Gastroesophageal sphincter (tissue), 4 donors: ENCODE results near the gene LOXHD1. TPM values are rescaled to one million over a fixed set of nuclear protein-coding genes. Genes with fewer than 3 reads are reported as not detected.

ENCODE experiments used
- ATAC-seq: fragments of 150-250 bp; one replicate; pipeline ENCODE4 v1.9.1; 2016; ENCODE audit warnings: mild to moderate bottlenecking, moderate library complexity
- H3K27ac ChIP-seq, 4 donors: fragments of 200-600 bp; sonication (generic) in 3 of 4; 1 replicate in 3 of 4; 2 replicates in 1 of 4; pipeline ENCODE4 v1.5.1; 2016 to 2019
- H3K27me3 ChIP-seq: fragments of 200-600 bp; sonication (generic); one replicate; pipeline ENCODE4 v1.5.1; 2019
- H3K36me3 ChIP-seq, 2 donors: fragments of 200-600 bp; sonication (generic); one replicate each; pipeline ENCODE4 v1.5.1; 2019; ENCODE audit warnings: control low read depth in 1 of 2
- H3K4me1 ChIP-seq, 3 donors: fragments of 200-600 bp; sonication (generic); 1 replicate in 2 of 3; 2 replicates in 1 of 3; pipeline ENCODE4 v1.5.1; 2016 to 2019; ENCODE audit warnings: control low read depth in 2 of 3
- H3K4me3 ChIP-seq, 2 donors: fragments of 200-600 bp; sonication (generic); one replicate each; pipeline ENCODE4 v1.5.1; 2019; ENCODE audit warnings: mild to moderate bottlenecking in 1 of 2, moderate library complexity in 1 of 2
- H3K9me3 ChIP-seq, 3 donors: fragments of 200-600 bp; sonication (generic); one replicate each; pipeline ENCODE4 v1.5.1; 2017 to 2019; ENCODE audit warnings: control low read depth in 2 of 3
- CTCF ChIP-seq, 4 experiments: fragments of 200-600 bp in 2 of 4; fragments of 450-650 bp in 2 of 4; sonication (generic) in 1 of 4; IDR thresholded peaks; one replicate each; pipeline ENCODE4 v1.5.1; 2017 to 2019; ENCODE audit warnings: antibody characterized with exemption in 4 of 4, mild to moderate bottlenecking in 2 of 4, moderate library complexity in 2 of 4
- EP300 ChIP-seq: sonication (generic); formaldehyde crosslinking; IDR thresholded peaks from one replicate; pipeline ENCODE4 v1.6.1; 2017; ENCODE audit warnings: antibody characterized with exemption, mild to moderate bottlenecking
- POLR2A ChIP-seq, 2 donors: fragments of 450-650 bp; IDR thresholded peaks; one replicate each; pipeline ENCODE4 v1.6.1; 2017; ENCODE audit warnings: antibody characterized with exemption in 2 of 2, mild to moderate bottlenecking in 2 of 2, moderate library complexity in 1 of 2
- POLR2AphosphoS5 ChIP-seq: sonication (generic); formaldehyde crosslinking; IDR thresholded peaks from one replicate; pipeline ENCODE4 v1.6.1; 2017; ENCODE audit warnings: antibody characterized with exemption
- WGBS, 2 donors: methylation state at CpG; one replicate each; pipeline ENCODE4 v1.1.5; 2018; ENCODE audit warnings: low coverage in 1 of 2; 5-methylcytosine and 5-hydroxymethylcytosine counted together
- total RNA-seq, 4 donors: library from RNA; depleted of rRNA; stranded (reverse); fragments of >200 nt; gene quantifications; one replicate each; pipeline ENCODE4 v1.1.0, GENCODE V29; 2016

Gene LOXHD1
- total RNA-seq, 4 donors from 2014 or later, result 0.15 to 0.27 TPM; not detected in 2

GRCh38 chr18:46700066-46700824, 43.2 kb upstream of the LOXHD1 start:
- H3K36me3 ChIP-seq, result no peaks in the 10 kb centered on the region
- no peak for ATAC-seq
- no peaks in the 10 kb centered on the region for H3K27me3 ChIP-seq
- 29 to 33% methylated on average over 1 to 2 of the region's 5 CpGs for WGBS, 2 donors
- H3K4me3 ChIP-seq, result no peak overlapping the region
- no peaks in the 10 kb centered on the region for H3K4me1 ChIP-seq
- no peaks in the 10 kb centered on the region for H3K9me3 ChIP-seq
- no peak overlapping the region for H3K27ac ChIP-seq
- TF ChIP-seq EP300, result no peak
- TF ChIP-seq POLR2A (IDR thresholded peaks at IDR 0.05), result no peak
- no peak for TF ChIP-seq POLR2AphosphoS5
- no peak for TF ChIP-seq CTCF (IDR thresholded peaks at IDR 0.05)

- H3K36me3 ChIP-seq, result no peaks in the 10 kb centered on the region
- no peak for ATAC-seq
- no peaks in the 10 kb centered on the region for H3K4me1 ChIP-seq
- no peak overlapping the region for H3K27ac ChIP-seq
- no peaks in the 10 kb centered on the region for H3K9me3 ChIP-seq
- TF ChIP-seq CTCF (IDR thresholded peaks at IDR 0.05) (no peak), EP300 (no peak), POLR2AphosphoS5 (no peak), POLR2A (IDR thresholded peaks at IDR 0.05) (no peak)
- no peak overlapping the region for H3K4me3 ChIP-seq
- H3K27me3 ChIP-seq, result no peaks in the 10 kb centered on the region
These were observed 39.7 kb upstream of the LOXHD1 start for GRCh38 chr18:46696702-46697101.

- H3K9me3 ChIP-seq, result no peaks in the 10 kb centered on the region
- no peak overlapping the region for H3K4me3 ChIP-seq
- ATAC-seq, result no peak
- no peak overlapping the region for H3K27ac ChIP-seq
- H3K27me3 ChIP-seq, result no peaks in the 10 kb centered on the region
- H3K4me1 ChIP-seq, result no peaks in the 10 kb centered on the region
- no peak for TF ChIP-seq EP300
- TF ChIP-seq POLR2AphosphoS5, result no peak
- no peak for TF ChIP-seq POLR2A (IDR thresholded peaks at IDR 0.05)
- TF ChIP-seq CTCF (IDR thresholded peaks at IDR 0.05), result no peak
- WGBS, 2 donors, result 74 to 86% methylated on average over 1 to 2 of the region's 3 CpGs
- no peaks in the 10 kb centered on the region for H3K36me3 ChIP-seq
These were observed 39.2 kb upstream of the LOXHD1 start for GRCh38 chr18:46696268-46696667.

- Histone ChIP-seq H3K4me3 (no peak overlapping the region), H3K36me3 (no peaks in the 10 kb centered on the region), H3K27me3 (no peaks in the 10 kb centered on the region), H3K27ac (no peak overlapping the region), H3K9me3 (no peaks in the 10 kb centered on the region), H3K4me1 (no peaks in the 10 kb centered on the region)
- no peak for ATAC-seq
- 70 to 77% methylated on average over 2 of the region's 2 CpGs for WGBS, 2 donors
- no peak for TF ChIP-seq POLR2A (IDR thresholded peaks at IDR 0.05)
- TF ChIP-seq CTCF (IDR thresholded peaks at IDR 0.05), result no peak
- TF ChIP-seq EP300, result no peak
- TF ChIP-seq POLR2AphosphoS5, result no peak
These were observed 37.0 kb upstream of the LOXHD1 start for GRCh38 chr18:46693996-46694395.

- H3K9me3 ChIP-seq, result no peaks in the 10 kb centered on the region
- H3K27ac ChIP-seq, result no peak overlapping the region
- WGBS, 2 donors, result 77 to 88% methylated on average over 7 to 10 of the region's 12 CpGs
- no peaks in the 10 kb centered on the region for H3K27me3 ChIP-seq
- H3K36me3 ChIP-seq, result no peaks in the 10 kb centered on the region
- ATAC-seq, result no peak
- no peak overlapping the region for H3K4me3 ChIP-seq
- no peaks in the 10 kb centered on the region for H3K4me1 ChIP-seq
- no peak for TF ChIP-seq POLR2AphosphoS5
- no peak for TF ChIP-seq CTCF (IDR thresholded peaks at IDR 0.05)
- no peak for TF ChIP-seq EP300
- TF ChIP-seq POLR2A (IDR thresholded peaks at IDR 0.05), result no peak
These were observed 32.0 kb upstream of the LOXHD1 start for GRCh38 chr18:46688853-46689525.
